ENCODE results near the gene COL6A2. TPM values are rescaled to one million over a fixed set of nuclear protein-coding genes. Genes with fewer than 3 reads are reported as not detected.

The COL6A2 gene
- total RNA-seq (100 to 1,000 TPM in 1 of 6 donors, 10 to 100 TPM in 5; 15.2 to 135 (median 45.5) TPM), polyA plus RNA-seq (100 to 1,000 TPM in 1 of 2 donors, 10 to 100 TPM in 1; 66.9 to 116 TPM)

GRCh38 chr21:46097336-46098293, at the start of gene COL6A2:
TSS of gene COL6A2 (plus strand) at chr21:46098112.
- intact Hi-C loops (cut with DNase I), result no loop called here
- 7 to 8% methylated on average over 43 to 82 of the region's 83 CpGs for WGBS, 2 donors
- Histone ChIP-seq H3K4me1 (no peaks in the 10 kb centered on the region), H3K27me3 (peaks cover 0 to 3% (median 0%) of the 10 kb centered on the region in 4 donors), H3K4me3 (peak within 1 kb of the TSS; percentile 23 to 55 (median 36)), H3K36me3 (no peaks in the 10 kb centered on the region), H3K27ac (peak within 1 kb of the TSS in 1 of 4 donors; percentile 8), H3K9me3 (no peaks in the 10 kb centered on the region)
- TF ChIP-seq CTCF (IDR thresholded peaks at IDR 0.05), result no peak
- FAIRE-seq (no peak), ATAC-seq (peak; percentile 81 to 95 (median 84)), DNase-seq (peak in 5 of 6 donors; percentile 22 to 84 (median 58))

- peak in 2 of 6 donors; percentile 36 to 40 for DNase-seq
- no peak overlapping the region for H3K4me3 ChIP-seq
- intact Hi-C loops (cut with DNase I), result no loop called here
- no peaks in the 10 kb centered on the region for H3K9me3 ChIP-seq
- WGBS, 2 donors, result 22 to 23% methylated on average over 27 of the region's 27 CpGs
- H3K36me3 ChIP-seq, result no peaks in the 10 kb centered on the region
- ATAC-seq, result peak; percentile 35 to 84 (median 74)
- no peaks in the 10 kb centered on the region for H3K27me3 ChIP-seq
- no peak overlapping the region for H3K27ac ChIP-seq
- FAIRE-seq, result no peak
- TF ChIP-seq CTCF (IDR thresholded peaks at IDR 0.05), result no peak
- no peaks in the 10 kb centered on the region for H3K4me1 ChIP-seq
These were observed 48.7 kb upstream of the COL6A2 start for GRCh38 chr21:46048926-46049889.

- TF ChIP-seq CTCF (IDR thresholded peaks at IDR 0.05), result no peak
- ATAC-seq, result no peak
- Histone ChIP-seq H3K27me3 (no peaks in the 10 kb centered on the region), H3K4me3 (no peak overlapping the region), H3K36me3 (no peaks in the 10 kb centered on the region), H3K4me1 (no peaks in the 10 kb centered on the region), H3K27ac (no peak overlapping the region), H3K9me3 (no peaks in the 10 kb centered on the region)
- intact Hi-C loops (cut with DNase I), result no loop called here
- no peak for DNase-seq
- FAIRE-seq, result no peak
- WGBS, 2 donors, result 71 to 80% methylated on average over 33 of the region's 33 CpGs
These were observed 47.8 kb upstream of the COL6A2 start for GRCh38 chr21:46049890-46050667.

GRCh38 chr21:46050668-46051378, 47.1 kb upstream of the COL6A2 start:
- Histone ChIP-seq H3K36me3 (no peaks in the 10 kb centered on the region), H3K27ac (no peak overlapping the region), H3K4me3 (no peak overlapping the region), H3K27me3 (no peaks in the 10 kb centered on the region), H3K9me3 (no peaks in the 10 kb centered on the region), H3K4me1 (no peaks in the 10 kb centered on the region)
- ATAC-seq (no peak), FAIRE-seq (no peak), DNase-seq (no peak)
- intact Hi-C loops (cut with DNase I), result no loop called here
- 69 to 85% methylated on average over 22 of the region's 22 CpGs for WGBS, 2 donors
- TF ChIP-seq CTCF (IDR thresholded peaks at IDR 0.05), result no peak
